Stimulated activated CD8-positive, alpha-beta memory T cell treated with anti-CD3 and anti-CD28 coated beads, Interleukin-12 subunit alpha, Interleukin-12 subunit beta, amount 100 ng/mL, for 1 hour (primary cell): ENCODE data around the gene SLC25A22.

Experiments
- DNase-seq: peaks from one replicate; pipeline ENCODE4 v3.0.0-alpha.2; 2020; ENCODE audit warnings: low read depth

The SLC25A22 gene

GRCh38 chr11:746289-747157 lies 51.6 kb downstream of the SLC25A22 start:
- no peak for DNase-seq

GRCh38 chr11:745428-745827 lies 52.7 kb downstream of the SLC25A22 start:
- DNase-seq: no peak

- DNase-seq: no peak
These were observed 55.4 kb downstream of the SLC25A22 start for GRCh38 chr11:742571-743201.

- no peak for DNase-seq
These were observed 55.9 kb downstream of the SLC25A22 start for GRCh38 chr11:742156-742546.
